PC-3 (cell line): ENCODE measurements around the gene NAPSA. TPM values are rescaled to one million over a fixed set of nuclear protein-coding genes. Genes with fewer than 3 reads are reported as not detected.

Source experiments
- ATAC-seq: fragments of 200-7000 bp; cut with Tn5 transposase; 2 replicates; pipeline ENCODE4 v1.9.1; 2020; ENCODE audit warnings: mild to moderate bottlenecking, moderate library complexity
- BruUV-seq: library from RNA; stranded (reverse); fragments of 400-500 nt; replicated peaks from 2 replicates; lab custom pipeline; 2021; lab: Mats Ljungman, UMichigan
- CTCF ChIA-PET: fragments of 300-600 bp; sonication (Branson Sonifier 250); formaldehyde crosslinking; loops from one replicate; lab custom pipeline; 2022; ENCODE audit warnings: antibody characterized with exemption; lab: Charles Lee
- POLR2A ChIA-PET: fragments of 300-600 bp; sonication (Branson Sonifier 250); formaldehyde crosslinking; loops from one replicate; lab custom pipeline; 2022; ENCODE audit warnings: antibody characterized with exemption; ENCODE audit not compliant: unreplicated experiment; lab: Charles Lee
- DNase-seq: peaks from one replicate; pipeline ENCODE4 v3.0.0-alpha.2; 2015
- H2AFZ ChIP-seq: fragments of 300-600 bp; sonication (generic); 2 replicates; pipeline ENCODE4 v1.6.0; 2016; ENCODE audit warnings: antibody characterized with exemption, low read length
- H3F3A ChIP-seq: fragments of 300-600 bp; sonication (generic); one replicate; pipeline ENCODE4 v1.6.0; 2017; ENCODE audit warnings: antibody characterized with exemption, low read length, control low read depth, mild to moderate bottlenecking; ENCODE audit not compliant: unreplicated experiment
- H3K27ac ChIP-seq: fragments of 300-600 bp; sonication (generic); 2 replicates; pipeline ENCODE4 v1.5.1; 2016; ENCODE audit warnings: mild to moderate bottlenecking, low read length
- H3K27me3 ChIP-seq: fragments of 300-600 bp; sonication (generic); 2 replicates; pipeline ENCODE4 v1.6.1; 2016; ENCODE audit warnings: low read length, mixed read lengths
- H3K36me3 ChIP-seq: fragments of 300-600 bp; sonication (generic); 2 replicates; pipeline ENCODE4 v1.6.1; 2016; ENCODE audit warnings: low read depth, mixed run types, low read length, mixed read lengths
- H3K4me1 ChIP-seq: fragments of 300-600 bp; sonication (generic); 2 replicates; pipeline ENCODE4 v1.5.1; 2016; ENCODE audit warnings: low read length; ENCODE audit not compliant: insufficient read depth
- H3K4me2 ChIP-seq: fragments of 300-600 bp; sonication (generic); 2 replicates; pipeline ENCODE4 v1.6.0; 2016; ENCODE audit warnings: low read length
- H3K4me3 ChIP-seq: fragments of 300-600 bp; sonication (generic); 2 replicates; pipeline ENCODE4 v1.5.1; 2016; ENCODE audit warnings: mild to moderate bottlenecking, low read length, mixed read lengths
- H3K79me2 ChIP-seq: fragments of 300-600 bp; sonication (generic); 2 replicates; pipeline ENCODE4 v1.6.1; 2017; ENCODE audit warnings: low read length, mixed read lengths
- H3K9ac ChIP-seq: fragments of 300-600 bp; sonication (generic); 2 replicates; pipeline ENCODE4 v1.6.0; 2016; ENCODE audit warnings: mild to moderate bottlenecking, low read length
- H3K9me2 ChIP-seq: fragments of 300-600 bp; sonication (generic); replicated peaks from 2 replicates; pipeline ENCODE4 v1.6.1; 2016; ENCODE audit warnings: mixed run types, low read length, mixed read lengths
- H3K9me3 ChIP-seq: fragments of 300-600 bp; sonication (generic); 2 replicates; pipeline ENCODE4 v1.6.1; 2016; ENCODE audit warnings: low read length, mixed read lengths
- H4K20me1 ChIP-seq: fragments of 300-600 bp; sonication (generic); 2 replicates; pipeline ENCODE4 v1.6.1; 2016; ENCODE audit warnings: low read length, mixed read lengths
- EZH2 ChIP-seq: fragments of 300-600 bp; sonication (generic); IDR thresholded peaks from one replicate; pipeline ENCODE4 v1.6.1; 2017; ENCODE audit warnings: antibody characterized with exemption, mild to moderate bottlenecking, low read length; ENCODE audit not compliant: unreplicated experiment
- EZH2phosphoT487 ChIP-seq: fragments of 300-600 bp; sonication (generic); IDR thresholded peaks from 2 replicates; pipeline ENCODE4 v1.6.1; 2018; ENCODE audit warnings: mild to moderate bottlenecking, antibody characterized with exemption, low read length, borderline replicate concordance
- intact Hi-C: fragments of 100-400 bp; cut with micrococcal nuclease; formaldehyde crosslinking; loops from 2 replicates; pipeline ENCODE4 v1.9.0; 2023
- total RNA-seq: library from RNA; depleted of rRNA; stranded (reverse); fragments of >200 nt; gene quantifications from 2 replicates; pipeline ENCODE4 v1.2.3, GENCODE V29; 2014
- TF ChIP-seq, protein P1 (sequence below): fragments of 300-600 bp; sonication (generic); conservative IDR thresholded peaks from 2 replicates; pipeline ENCODE4 v1.5.1; 2017; ENCODE audit warnings: antibody characterized with exemption, low read depth, mild to moderate bottlenecking, low read length

Gene NAPSA
- total RNA-seq, 1 experiment from 2014 or later: 3.0 TPM

DNA sequence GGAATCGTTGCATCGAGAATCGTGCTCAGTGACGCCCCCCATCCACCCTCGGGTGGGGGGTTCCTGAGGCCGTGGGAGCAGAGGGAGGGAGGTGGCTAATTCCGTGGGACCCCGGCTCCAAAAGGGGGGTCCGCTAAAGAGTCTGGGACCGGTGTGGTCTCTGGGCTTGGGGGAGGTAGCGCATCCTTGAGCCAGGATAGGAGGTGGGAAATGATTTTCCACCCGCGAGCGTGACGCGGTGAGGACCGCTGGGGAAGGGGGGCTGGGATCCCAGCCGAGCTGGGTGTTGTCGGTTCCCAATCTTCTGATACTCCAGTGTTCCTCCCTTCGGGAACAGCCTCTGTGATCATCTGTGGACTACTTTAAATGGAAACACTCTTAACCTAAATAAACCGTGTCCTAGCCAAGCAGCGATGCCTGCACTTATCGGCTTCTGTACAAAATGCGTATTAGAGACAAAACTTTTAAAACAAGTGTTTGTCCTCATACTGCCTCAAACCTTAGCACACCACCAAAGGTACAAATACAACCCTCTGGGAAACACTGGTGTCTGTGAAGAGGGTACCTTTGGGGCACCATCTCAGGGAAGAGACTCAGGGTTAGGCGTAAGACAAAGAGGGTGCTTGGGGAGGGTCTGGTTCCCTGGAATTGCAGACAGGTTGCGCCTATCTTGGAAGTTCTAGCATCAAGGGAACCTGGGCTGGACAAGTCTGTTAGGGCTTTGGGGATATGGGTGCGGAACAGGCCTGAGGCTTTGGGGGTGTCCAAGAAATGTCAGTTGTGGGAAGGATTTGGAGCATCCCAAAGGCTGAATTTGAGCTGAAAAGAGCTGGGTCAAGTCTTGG, 52.2 kb downstream of the NAPSA start:
- Histone ChIP-seq H3K9me2 (no peaks in the 10 kb centered on the region), H3K9me3 (no peaks in the 10 kb centered on the region), H2AFZ (no peak overlapping the region), H3K9ac (no peak overlapping the region), H4K20me1 (no peaks in the 10 kb centered on the region), H3K27ac (no peak overlapping the region), H3F3A (no peaks in the 10 kb centered on the region), H3K27me3 (peaks cover 27% of the 10 kb centered on the region), H3K36me3 (peaks cover under 1% of the 10 kb centered on the region; the same call in 1 of the 2 replicates), H3K4me2 (peak overlapping the region; percentile 77), H3K79me2 (no peaks in the 10 kb centered on the region), H3K4me3 (peak overlapping the region; percentile 63; the same call in 1 of the 2 replicates), H3K4me1 (peaks cover 4% of the 10 kb centered on the region)
- BruUV-seq: TSS peak; percentile 35
- ChIA-PET POLR2A (no interaction called here), CTCF (interaction anchor here (0.6 to 0.8 kb wide), 3 partner anchors 16 to 148 kb away, joined by 3 to 7 read pairs (median 3); partner anchors contain the start of gene KCNC3)
- ATAC-seq (no peak), DNase-seq (no peak)
- TF ChIP-seq, protein P1, sequence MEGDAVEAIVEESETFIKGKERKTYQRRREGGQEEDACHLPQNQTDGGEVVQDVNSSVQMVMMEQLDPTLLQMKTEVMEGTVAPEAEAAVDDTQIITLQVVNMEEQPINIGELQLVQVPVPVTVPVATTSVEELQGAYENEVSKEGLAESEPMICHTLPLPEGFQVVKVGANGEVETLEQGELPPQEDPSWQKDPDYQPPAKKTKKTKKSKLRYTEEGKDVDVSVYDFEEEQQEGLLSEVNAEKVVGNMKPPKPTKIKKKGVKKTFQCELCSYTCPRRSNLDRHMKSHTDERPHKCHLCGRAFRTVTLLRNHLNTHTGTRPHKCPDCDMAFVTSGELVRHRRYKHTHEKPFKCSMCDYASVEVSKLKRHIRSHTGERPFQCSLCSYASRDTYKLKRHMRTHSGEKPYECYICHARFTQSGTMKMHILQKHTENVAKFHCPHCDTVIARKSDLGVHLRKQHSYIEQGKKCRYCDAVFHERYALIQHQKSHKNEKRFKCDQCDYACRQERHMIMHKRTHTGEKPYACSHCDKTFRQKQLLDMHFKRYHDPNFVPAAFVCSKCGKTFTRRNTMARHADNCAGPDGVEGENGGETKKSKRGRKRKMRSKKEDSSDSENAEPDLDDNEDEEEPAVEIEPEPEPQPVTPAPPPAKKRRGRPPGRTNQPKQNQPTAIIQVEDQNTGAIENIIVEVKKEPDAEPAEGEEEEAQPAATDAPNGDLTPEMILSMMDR: no peak
- TF ChIP-seq EZH2: no peak
- TF ChIP-seq EZH2phosphoT487: no peak
- intact Hi-C loops: no loop called here

DNA sequence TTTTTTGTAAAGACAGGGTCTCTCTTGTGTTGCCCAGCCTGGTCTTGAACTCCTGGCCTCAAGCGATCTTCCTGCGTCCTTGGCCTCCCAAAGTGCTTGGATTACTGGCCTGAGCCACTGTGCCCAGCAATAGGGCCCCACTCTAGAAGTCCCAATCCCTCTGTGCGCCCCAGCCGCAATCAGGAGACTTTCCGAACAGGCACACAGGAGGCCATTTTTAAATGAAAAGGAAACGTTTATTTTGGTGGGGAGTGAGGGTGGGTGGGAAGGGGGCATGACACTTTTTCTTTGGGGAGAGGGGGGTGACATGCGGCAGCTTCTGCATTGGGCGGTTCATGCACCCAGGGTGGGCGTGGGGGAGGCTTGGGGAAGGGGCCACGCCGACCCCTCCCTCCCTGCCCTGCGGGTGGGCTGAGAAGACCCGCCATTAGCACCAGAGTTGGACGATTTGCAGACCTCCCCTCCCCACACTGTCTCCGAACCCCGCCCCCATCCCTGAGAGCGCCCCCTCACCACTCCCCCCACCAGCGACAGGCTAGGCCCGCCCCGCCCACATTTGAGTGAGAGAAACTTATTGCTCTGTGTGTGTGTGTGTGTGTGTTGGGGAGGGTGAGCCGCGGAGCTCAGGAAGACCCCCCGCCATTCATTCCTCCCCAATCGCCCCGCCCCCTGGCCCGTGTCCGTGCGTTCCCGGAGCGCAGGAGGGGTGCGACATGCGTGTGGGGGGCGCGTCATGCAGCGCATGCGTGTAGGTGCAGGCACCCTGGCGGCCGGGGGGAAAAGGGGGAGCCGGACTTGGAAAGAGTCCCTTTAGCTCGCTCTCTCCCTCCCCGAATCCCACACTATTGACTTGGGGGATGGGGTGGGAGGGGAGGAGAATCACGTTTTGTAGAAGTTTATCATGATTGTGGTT, 53.5 kb downstream of the NAPSA start:
- CTCF ChIA-PET: interaction anchor here (1.2 kb wide), 1 partner anchor 17 kb away, joined by 15 read pairs; the partner anchor contains the start of gene KCNC3
- DNase-seq: peak; percentile 56
- BruUV-seq: no TSS peak

More for the DNA sequence above, 53.5 kb downstream of the NAPSA start:
- no peaks in the 10 kb centered on the region for H3K9me2 ChIP-seq
- peak; percentile 51 for ATAC-seq
- POLR2A ChIA-PET: no interaction called here
- peaks cover 12% of the 10 kb centered on the region for H3K36me3 ChIP-seq
- TF ChIP-seq, protein P1: no peak
- no peak for TF ChIP-seq EZH2phosphoT487
- no peak for TF ChIP-seq EZH2
- no peaks in the 10 kb centered on the region for H4K20me1 ChIP-seq
- peak overlapping the region; percentile 63 for H3K4me3 ChIP-seq
- H3F3A ChIP-seq: no peaks in the 10 kb centered on the region
- intact Hi-C loops: no loop called here
- H3K27ac ChIP-seq: no peak overlapping the region
- peaks cover 27% of the 10 kb centered on the region for H3K27me3 ChIP-seq
- no peak overlapping the region for H3K9ac ChIP-seq
- H3K4me1 ChIP-seq: peaks cover 4% of the 10 kb centered on the region
- H2AFZ ChIP-seq: peak overlapping the region; percentile 44
- H3K4me2 ChIP-seq: peak overlapping the region; percentile 77
- H3K9me3 ChIP-seq: no peaks in the 10 kb centered on the region
- H3K79me2 ChIP-seq: no peaks in the 10 kb centered on the region
